ENCODE measurements around the gene N4BP2L1.

The N4BP2L1 gene

GRCh38 chr13:32431361-32431760, 3.4 kb upstream of the N4BP2L1 start:
- no peak for DNase-seq (ENCODE audit: low read depth)

DNA sequence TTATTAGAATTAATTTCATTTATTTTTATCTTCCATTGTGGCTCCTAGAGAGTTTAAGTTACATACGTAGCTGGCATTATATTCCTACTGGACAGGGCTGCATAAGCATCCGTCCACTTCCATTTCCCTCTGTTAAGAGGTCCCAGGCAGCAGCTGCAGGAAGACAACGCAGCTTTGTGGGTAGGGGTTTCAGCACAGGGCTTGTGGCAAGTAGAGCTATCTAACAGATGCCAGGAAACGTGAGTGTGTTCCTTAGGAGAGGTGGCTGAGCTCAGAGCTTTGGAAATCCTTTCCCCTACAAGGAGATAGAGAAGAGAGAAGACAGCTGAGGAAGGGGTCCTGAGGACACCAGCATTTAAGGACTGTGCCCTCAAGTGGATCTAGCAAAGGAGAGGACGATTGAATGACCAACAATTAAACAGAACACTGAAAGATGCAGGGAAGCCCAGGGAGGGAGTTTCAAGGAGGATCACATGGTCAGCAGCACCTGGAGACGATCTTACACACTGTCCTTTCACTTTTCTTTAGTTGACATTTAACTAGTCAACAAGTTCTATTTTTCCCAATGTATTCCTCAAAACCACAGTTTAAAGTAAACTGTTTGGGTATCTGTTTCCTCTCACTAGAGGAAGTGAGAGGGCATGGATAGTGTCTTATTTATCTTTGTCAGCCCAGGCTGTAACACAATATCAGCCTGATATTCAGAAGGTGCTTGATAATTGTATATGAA, 2.3 kb upstream of the N4BP2L1 start:
- no peak for DNase-seq (ENCODE audit: low read depth)

GRCh38 chr13:32429433-32429909, 1.5 kb upstream of the N4BP2L1 start:
- DNase-seq (ENCODE audit: low read depth): no peak

- no peak for DNase-seq (ENCODE audit: low read depth)
These were observed 877 bp upstream of the N4BP2L1 start for GRCh38 chr13:32428581-32429432.

DNA sequence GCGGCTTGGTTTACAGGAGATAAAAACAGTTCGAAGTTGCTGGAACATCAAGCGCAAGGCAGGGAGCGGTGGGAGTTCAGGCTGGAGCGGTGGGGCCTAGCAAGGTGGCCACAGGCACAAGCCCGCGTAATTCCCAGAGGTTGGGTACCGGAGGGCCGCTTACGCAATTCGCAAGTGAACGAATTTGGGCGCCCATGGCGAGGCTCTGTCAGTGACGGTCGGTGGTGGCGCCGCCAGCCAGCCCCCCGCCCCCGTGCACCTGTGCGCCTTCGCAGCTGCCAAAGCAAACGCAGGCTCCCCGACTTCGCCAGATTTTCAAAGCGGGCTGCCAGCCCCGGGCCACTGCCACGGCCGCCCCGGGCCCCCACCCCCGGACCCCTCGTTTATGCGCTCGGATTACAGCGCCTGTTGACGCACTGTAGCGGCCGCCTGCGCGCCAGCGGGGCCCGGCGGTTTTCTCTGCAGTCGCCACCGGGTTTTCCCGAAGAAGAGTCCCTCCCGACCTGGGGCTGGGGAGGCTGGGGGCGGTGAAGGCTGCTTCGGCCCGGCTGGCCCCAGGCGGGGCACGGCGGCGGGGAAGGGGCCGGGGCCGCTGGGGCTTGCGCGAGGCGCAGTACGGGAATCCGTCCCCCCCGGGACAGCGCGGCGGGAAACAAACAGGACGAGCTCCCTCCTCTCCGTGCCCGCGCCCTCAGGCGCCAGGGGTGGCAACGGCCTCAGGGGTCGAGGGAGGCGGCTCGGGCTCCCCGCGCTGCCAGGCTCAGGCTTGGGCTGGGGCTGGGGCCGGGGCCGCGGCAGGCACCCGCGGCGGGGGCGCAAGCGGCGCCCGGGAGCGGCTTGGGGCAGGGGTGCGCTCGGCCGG, 709 bp downstream of the N4BP2L1 start:
- DNase-seq (ENCODE audit: low read depth): no peak

- DNase-seq (ENCODE audit: low read depth): no peak
These were observed 1.5 kb downstream of the N4BP2L1 start for GRCh38 chr13:32426191-32426989.

GRCh38 chr13:32425158-32425557, 2.8 kb downstream of the N4BP2L1 start:
- DNase-seq (ENCODE audit: low read depth): no peak

DNA sequence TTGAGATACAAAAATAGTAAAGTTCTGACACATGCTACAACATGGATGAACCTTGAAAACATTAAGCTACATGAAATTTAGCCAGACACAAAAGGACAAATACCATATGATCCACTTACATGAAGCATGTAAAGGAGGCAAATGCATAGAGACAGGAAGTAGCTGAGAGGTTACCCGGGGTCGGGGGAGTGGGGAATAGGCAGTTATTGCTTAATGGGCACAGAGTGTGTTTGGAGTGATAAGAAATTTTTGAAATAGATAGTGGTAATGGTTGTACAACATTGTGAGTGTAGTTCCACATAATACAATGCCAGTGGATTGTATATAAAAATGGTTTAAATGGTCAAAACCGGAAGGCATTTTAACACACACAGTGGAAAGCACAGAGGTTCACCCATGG, 4.3 kb downstream of the N4BP2L1 start:
- no peak for DNase-seq (ENCODE audit: low read depth)

DNA sequence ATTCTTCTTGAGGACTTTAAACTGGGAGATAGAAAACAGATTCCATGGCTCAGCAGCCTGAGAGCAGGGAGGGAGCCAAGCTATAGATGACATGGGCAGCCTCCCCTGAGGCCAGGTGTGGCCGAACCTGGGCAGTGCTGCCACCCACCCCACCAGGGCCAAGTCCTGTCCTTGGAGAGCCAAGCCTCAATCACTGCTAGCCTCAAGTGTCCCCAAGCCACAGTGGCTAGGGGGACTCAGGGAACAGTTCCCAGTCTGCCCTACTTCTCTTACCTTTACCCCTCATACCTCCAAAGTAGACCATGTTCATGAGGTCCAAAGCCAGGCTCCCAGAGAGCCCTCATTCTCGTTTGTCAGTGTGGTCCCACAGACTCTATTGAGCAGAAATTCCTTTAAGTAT, 8.1 kb downstream of the N4BP2L1 start:
- DNase-seq (ENCODE audit: low read depth): no peak

GRCh38 chr13:32417995-32418394, 9.9 kb downstream of the N4BP2L1 start:
- DNase-seq (ENCODE audit: low read depth): no peak

GRCh38 chr13:32415019-32415418, 12.9 kb downstream of the N4BP2L1 start:
- DNase-seq (ENCODE audit: low read depth): no peak

DNA sequence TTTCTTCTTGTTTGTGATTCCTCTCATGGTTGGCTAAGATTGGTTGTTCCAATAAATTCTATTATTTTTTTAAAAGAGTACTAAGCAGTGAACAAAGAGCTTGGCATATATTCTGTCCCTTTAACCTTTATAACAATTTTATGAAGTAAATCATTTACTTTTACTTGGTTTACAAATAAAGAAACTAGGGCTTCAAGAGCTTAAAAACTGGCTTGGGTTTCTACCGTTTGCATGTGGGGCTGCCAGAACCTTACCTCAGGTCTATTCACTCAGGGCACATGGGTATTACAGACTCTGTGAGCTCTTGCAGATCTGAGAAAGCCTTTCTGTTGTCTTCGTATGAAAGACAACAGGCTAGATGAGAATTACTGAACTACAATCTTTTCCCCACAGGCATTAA, 13.3 kb downstream of the N4BP2L1 start:
- no peak for DNase-seq (ENCODE audit: low read depth)

DNA sequence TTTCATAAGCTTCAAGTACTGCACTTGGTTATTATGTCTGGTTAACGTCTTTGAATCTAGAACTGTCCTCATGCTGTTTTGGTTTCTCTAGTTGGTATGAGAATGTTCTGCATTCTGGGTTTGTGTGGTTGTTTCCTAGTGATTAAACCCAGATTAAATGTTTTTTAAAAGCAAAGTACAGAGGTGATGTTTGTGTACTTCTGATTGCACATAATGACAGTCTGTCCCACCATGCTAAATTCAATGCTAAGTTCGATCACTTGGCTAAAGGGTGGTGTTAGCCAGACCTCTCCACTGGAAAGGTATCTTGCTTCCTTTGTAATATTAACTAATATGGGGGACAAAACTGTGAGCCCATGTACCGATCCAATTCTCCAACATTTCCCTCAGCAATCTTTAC, 14.6 kb downstream of the N4BP2L1 start:
- DNase-seq (ENCODE audit: low read depth): no peak

- no peak for DNase-seq (ENCODE audit: low read depth)
These were observed 18.1 kb downstream of the N4BP2L1 start for GRCh38 chr13:32409561-32410421.

DNA sequence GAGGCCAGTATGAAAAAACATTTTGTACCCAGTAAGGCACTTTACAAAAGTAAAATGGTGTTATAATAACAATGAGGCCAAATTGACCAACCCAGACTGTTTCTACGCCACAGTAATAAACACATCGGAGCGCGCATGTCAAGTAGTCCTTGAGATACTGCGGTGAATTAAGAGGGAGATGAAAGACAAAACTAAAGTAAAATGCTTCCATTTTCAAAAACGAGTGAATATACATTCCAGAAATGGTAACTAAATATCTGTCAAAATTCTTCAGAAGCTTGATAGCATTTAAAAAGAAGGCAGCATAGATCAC, 19.0 kb downstream of the N4BP2L1 start:
- no peak for DNase-seq (ENCODE audit: low read depth)

- DNase-seq (ENCODE audit: low read depth): no peak
These were observed 19.5 kb downstream of the N4BP2L1 start for GRCh38 chr13:32408296-32409000.

GRCh38 chr13:32407854-32408253, 20.1 kb downstream of the N4BP2L1 start:
- DNase-seq (ENCODE audit: low read depth): no peak

- no peak for DNase-seq (ENCODE audit: low read depth)
These were observed 24.8 kb downstream of the N4BP2L1 start for GRCh38 chr13:32403108-32403507.

- DNase-seq (ENCODE audit: low read depth): no peak
These were observed 36.8 kb downstream of the N4BP2L1 start for GRCh38 chr13:32391101-32391619.

DNA sequence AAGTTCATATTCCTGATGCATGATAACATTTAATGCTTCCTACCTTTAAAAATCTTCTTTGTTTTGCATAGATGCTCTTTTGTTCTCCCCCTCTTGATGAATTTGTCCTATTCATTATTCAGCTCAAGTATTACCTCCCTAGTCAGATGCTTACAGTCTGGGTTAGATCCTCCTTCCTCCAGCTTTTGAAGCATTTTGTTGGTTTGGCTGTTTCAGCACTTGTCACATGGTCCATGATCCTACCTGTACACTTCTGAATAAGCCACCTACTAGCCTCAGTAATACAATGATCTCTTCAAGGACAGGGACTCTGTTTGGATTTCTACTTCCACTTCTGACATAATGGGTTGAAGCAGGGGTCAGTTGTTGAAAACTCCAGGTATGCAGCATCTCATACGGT, 37.4 kb downstream of the N4BP2L1 start:
- no peak for DNase-seq (ENCODE audit: low read depth)

Data from HS-27A (cell line).